Panc1 (cell line): ENCODE measurements around the gene CPSF4.
A peak's percentile ranks its signal among the peaks of the same experiment; 100 is the strongest.

Experiments
- POLR2AphosphoS5 ChIP-seq: IDR thresholded peaks from 2 replicates; pipeline ENCODE4 v1.6.1; 2012; ENCODE audit warnings: mild to moderate bottlenecking, low read depth, low read length, moderate library complexity
- SIN3A ChIP-seq: IDR thresholded peaks from 2 replicates; pipeline ENCODE4 v1.6.1; 2012; ENCODE audit warnings: low read depth, mild to moderate bottlenecking, low read length, moderate library complexity, borderline replicate concordance; ENCODE audit not compliant: insufficient read depth
- TF ChIP-seq, protein P1 (sequence below): fragments of 450-650 bp; IDR thresholded peaks from 2 replicates; pipeline ENCODE4 v1.5.1; 2017; ENCODE audit warnings: mild to moderate bottlenecking
- TF ChIP-seq, protein P2 (sequence below), 2 experiments: IDR thresholded peaks; 2 replicates each; pipeline ENCODE4 v1.6.1; 2011 to 2012; ENCODE audit warnings: low read depth in 2 of 2, control low read depth in 1 of 2, low read length in 1 of 2, mild to moderate bottlenecking in 1 of 2, moderate library complexity in 1 of 2; ENCODE audit not compliant: insufficient read depth in 1 of 2

DNA sequence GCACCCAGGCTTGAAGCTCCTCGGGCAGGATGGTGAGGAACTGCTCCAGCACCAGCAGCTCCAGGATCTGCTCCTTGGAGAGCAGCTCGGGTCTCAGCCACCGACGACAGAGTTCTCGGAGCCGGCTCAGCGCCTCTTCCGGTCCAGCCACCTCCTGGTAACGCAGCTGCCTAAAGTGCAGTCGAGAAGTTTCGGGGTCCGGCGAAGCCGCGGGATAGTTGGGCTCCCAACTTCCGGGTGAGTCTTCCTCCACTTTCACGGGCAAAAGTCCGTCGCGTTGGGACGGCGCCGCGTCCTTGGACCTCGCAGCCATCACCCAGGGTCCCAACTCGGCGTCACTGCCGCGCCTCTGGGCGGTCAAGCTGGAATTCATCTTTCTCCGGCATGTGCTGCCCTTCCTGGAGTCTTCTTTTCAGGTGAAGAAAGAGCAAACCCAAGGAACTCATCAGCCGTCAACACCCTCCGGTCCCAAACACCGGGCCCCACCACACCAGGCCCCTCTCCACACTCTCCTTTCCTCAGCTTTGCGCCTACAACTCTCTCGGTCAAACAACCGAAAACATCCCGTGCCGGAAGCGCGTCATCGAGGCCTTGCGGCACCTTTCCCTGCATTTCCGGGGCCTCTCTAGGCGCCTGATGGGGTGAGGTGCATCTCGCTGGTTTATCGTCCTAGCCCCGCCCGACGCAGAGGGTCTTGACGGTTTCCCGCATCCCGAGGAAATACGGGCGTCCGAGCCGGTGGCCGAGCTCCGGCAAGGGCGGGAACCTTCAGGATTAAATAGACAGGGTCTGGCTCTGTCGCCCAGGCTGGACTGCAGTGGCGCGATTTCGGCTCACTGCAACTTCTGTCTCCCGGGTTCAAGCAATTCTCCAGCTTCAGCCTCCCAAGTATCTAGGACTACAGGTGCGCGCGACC is 61.2 kb downstream of the CPSF4 start, which contains the start of gene ZNF394:
- TF ChIP-seq, protein P1, sequence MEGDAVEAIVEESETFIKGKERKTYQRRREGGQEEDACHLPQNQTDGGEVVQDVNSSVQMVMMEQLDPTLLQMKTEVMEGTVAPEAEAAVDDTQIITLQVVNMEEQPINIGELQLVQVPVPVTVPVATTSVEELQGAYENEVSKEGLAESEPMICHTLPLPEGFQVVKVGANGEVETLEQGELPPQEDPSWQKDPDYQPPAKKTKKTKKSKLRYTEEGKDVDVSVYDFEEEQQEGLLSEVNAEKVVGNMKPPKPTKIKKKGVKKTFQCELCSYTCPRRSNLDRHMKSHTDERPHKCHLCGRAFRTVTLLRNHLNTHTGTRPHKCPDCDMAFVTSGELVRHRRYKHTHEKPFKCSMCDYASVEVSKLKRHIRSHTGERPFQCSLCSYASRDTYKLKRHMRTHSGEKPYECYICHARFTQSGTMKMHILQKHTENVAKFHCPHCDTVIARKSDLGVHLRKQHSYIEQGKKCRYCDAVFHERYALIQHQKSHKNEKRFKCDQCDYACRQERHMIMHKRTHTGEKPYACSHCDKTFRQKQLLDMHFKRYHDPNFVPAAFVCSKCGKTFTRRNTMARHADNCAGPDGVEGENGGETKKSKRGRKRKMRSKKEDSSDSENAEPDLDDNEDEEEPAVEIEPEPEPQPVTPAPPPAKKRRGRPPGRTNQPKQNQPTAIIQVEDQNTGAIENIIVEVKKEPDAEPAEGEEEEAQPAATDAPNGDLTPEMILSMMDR, result no peak
- TF ChIP-seq POLR2AphosphoS5 (peak; percentile 78), SIN3A (peak; percentile 85)
- TF ChIP-seq, protein P2, sequence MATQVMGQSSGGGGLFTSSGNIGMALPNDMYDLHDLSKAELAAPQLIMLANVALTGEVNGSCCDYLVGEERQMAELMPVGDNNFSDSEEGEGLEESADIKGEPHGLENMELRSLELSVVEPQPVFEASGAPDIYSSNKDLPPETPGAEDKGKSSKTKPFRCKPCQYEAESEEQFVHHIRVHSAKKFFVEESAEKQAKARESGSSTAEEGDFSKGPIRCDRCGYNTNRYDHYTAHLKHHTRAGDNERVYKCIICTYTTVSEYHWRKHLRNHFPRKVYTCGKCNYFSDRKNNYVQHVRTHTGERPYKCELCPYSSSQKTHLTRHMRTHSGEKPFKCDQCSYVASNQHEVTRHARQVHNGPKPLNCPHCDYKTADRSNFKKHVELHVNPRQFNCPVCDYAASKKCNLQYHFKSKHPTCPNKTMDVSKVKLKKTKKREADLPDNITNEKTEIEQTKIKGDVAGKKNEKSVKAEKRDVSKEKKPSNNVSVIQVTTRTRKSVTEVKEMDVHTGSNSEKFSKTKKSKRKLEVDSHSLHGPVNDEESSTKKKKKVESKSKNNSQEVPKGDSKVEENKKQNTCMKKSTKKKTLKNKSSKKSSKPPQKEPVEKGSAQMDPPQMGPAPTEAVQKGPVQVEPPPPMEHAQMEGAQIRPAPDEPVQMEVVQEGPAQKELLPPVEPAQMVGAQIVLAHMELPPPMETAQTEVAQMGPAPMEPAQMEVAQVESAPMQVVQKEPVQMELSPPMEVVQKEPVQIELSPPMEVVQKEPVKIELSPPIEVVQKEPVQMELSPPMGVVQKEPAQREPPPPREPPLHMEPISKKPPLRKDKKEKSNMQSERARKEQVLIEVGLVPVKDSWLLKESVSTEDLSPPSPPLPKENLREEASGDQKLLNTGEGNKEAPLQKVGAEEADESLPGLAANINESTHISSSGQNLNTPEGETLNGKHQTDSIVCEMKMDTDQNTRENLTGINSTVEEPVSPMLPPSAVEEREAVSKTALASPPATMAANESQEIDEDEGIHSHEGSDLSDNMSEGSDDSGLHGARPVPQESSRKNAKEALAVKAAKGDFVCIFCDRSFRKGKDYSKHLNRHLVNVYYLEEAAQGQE (IDR thresholded peaks at IDR 0.05; ENCODE audit: insufficient read depth in 1 of 2, low read depth in 2 of 2, low read length in 1 of 2), result no peak
